HG02970 (cell line): ENCODE measurements around the gene N4BP3.
"Not testable (repeated sequence)": the region's sequence is repeated elsewhere in the genome, so short reads cannot be mapped to it uniquely, and the experiment has no call there.

Experiments
- ATAC-seq: cut with Tn5 transposase; IDR thresholded peaks from one replicate; pipeline ENCODE4 v1.9.1; 2021; ENCODE audit warnings: mild to moderate bottlenecking, moderate library complexity, moderate number of reproducible peaks; ENCODE audit not compliant: unreplicated experiment, low FRiP score

Gene N4BP3

GRCh38 chr5:178113141-178113787 lies at the start of gene N4BP3:
N4BP3 (plus strand) TSS chr5:178113532; CDS start chr5:178119584, 6,052 bp downstream.
- ATAC-seq: peak; percentile 67

GRCh38 chr5:178067755-178068154 lies 45.6 kb upstream of the N4BP3 start:
- no peak for ATAC-seq

GRCh38 chr5:178068293-178068692 lies 45.0 kb upstream of the N4BP3 start:
- no peak for ATAC-seq

- ATAC-seq: no peak
Measured at GRCh38 chr5:178069909-178070308, 43.4 kb upstream of the N4BP3 start.

GRCh38 chr5:178071108-178071507 lies 42.2 kb upstream of the N4BP3 start:
- no peak for ATAC-seq

GRCh38 chr5:178072749-178073148 lies 40.6 kb upstream of the N4BP3 start:
- no peak for ATAC-seq

- ATAC-seq: no peak
Measured at GRCh38 chr5:178074266-178074952, 38.9 kb upstream of the N4BP3 start.

GRCh38 chr5:178076965-178077364 lies 36.4 kb upstream of the N4BP3 start:
- ATAC-seq: not testable (repeated sequence)

- ATAC-seq: no peak
Measured at GRCh38 chr5:178077751-178078150, 35.6 kb upstream of the N4BP3 start.

- ATAC-seq: no peak
Measured at GRCh38 chr5:178078197-178079010, 34.9 kb upstream of the N4BP3 start.

GRCh38 chr5:178080056-178080455 lies 33.3 kb upstream of the N4BP3 start:
- no peak for ATAC-seq

GRCh38 chr5:178080618-178081410 lies 32.5 kb upstream of the N4BP3 start:
- ATAC-seq: no peak

GRCh38 chr5:178081571-178082243 lies 31.6 kb upstream of the N4BP3 start:
- ATAC-seq: no peak

- no peak for ATAC-seq
Measured at GRCh38 chr5:178083922-178084321, 29.4 kb upstream of the N4BP3 start.

GRCh38 chr5:178085316-178085715 lies 28.0 kb upstream of the N4BP3 start:
- no peak for ATAC-seq

- ATAC-seq: no peak
Measured at GRCh38 chr5:178086266-178086665, 27.1 kb upstream of the N4BP3 start.

- not testable (repeated sequence) for ATAC-seq
Measured at GRCh38 chr5:178087199-178087598, 26.1 kb upstream of the N4BP3 start.

- ATAC-seq: no peak
Measured at GRCh38 chr5:178090856-178091255, 22.5 kb upstream of the N4BP3 start.

- ATAC-seq: no peak
Measured at GRCh38 chr5:178093134-178093533, 20.2 kb upstream of the N4BP3 start.

GRCh38 chr5:178094345-178094744 lies 19.0 kb upstream of the N4BP3 start:
- no peak for ATAC-seq
